ENCODE data around the gene CDC42EP5. TPM values are rescaled to one million over a fixed set of nuclear protein-coding genes. Genes with fewer than 3 reads are reported as not detected.
A peak's percentile ranks its signal among the peaks of the same experiment; 100 is the strongest.
"Not testable (repeated sequence)": the region's sequence is repeated elsewhere in the genome, so short reads cannot be mapped to it uniquely, and the experiment has no call there.

The CDC42EP5 gene, protein sequence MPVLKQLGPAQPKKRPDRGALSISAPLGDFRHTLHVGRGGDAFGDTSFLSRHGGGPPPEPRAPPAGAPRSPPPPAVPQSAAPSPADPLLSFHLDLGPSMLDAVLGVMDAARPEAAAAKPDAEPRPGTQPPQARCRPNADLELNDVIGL
- total RNA-seq (2014; rRNA removed; shearing (Covaris generic)) = 17.2 and 19.1 TPM in 2 replicates

GRCh38 chr19:54473071-54473891 is at the start of gene CDC42EP5:
Gene CDC42EP5 (minus strand): TSS chr19:54473296. CDS start chr19:54465547, 7,749 bp downstream.
- peak; percentile 70 for DNase-seq (ENCODE audit: low spot score)

DNA sequence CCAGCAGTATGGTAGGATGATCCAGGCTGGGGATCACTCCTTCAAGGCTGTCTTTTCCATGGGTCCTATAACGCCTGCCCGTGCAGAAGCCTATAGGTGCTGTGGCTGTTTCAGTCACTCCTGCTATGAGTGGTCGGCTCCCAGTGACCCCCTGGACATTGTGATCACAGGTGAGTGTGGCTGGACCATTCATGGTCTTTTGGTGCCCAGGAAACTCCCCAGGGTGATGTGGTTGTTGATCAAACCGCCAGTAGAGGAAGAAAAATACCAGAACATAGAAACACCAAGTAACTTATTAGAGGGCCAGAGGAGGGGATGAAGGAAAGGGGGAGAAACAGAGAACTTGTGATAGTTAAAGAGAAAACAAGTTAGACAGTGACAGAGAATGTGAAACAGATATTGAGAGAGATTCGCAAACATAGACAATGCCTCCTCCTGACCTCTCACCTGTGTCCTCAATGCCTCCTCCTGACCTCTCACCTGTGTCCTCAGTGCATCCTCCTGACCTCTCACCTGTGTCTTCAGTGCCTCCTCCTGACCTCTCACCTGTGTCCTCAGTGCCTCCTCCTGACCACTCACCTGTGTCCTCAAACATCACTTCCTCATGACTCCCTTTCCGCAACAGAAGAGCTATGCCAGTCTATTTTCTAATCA is 48.9 kb upstream of the CDC42EP5 start:
- no peak for DNase-seq (ENCODE audit: low spot score)

DNA sequence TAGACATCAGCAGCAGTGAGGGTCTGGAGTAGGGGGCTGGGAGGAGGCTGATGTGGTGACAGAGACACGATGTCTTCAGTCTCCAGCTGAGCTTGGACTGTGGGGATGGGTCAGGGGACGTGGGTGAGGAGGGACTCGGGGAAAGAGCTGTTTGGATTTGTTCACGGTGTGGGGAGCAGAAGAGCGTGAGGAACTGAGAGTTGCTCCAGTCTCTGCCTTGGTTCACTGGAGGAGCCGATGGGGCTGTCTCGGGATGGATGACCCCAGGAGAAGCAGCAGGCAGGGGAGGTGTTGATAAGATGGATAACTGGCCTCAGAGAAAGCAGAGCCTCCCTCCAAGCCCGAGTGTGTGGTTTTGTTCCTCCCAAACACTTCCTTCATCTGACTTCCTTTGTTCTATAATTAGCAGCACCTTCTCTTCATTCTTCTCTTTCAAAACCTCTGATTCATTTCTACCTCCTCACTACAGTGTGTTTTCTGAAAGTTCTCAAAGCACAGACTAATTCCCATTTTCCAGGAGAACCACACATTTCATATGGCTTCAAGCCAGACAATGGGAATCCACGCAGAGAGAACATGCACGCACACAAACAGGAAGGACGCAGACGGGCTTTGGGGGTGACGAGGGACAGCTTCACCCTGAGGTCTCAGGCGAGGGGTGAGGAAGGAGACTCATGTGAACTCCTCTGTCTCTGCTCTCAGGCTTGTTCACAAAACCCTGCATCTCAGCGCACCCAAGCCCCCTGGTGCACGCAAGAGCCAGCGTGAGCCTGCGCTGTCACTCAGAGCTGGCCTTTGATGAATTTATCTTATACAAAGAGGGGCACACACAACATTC is 48.1 kb upstream of the CDC42EP5 start:
- peak; percentile 34 for DNase-seq (ENCODE audit: low spot score)

GRCh38 chr19:54518844-54519243 is 45.7 kb upstream of the CDC42EP5 start:
- peak; percentile 92 for DNase-seq (ENCODE audit: low spot score)

DNA sequence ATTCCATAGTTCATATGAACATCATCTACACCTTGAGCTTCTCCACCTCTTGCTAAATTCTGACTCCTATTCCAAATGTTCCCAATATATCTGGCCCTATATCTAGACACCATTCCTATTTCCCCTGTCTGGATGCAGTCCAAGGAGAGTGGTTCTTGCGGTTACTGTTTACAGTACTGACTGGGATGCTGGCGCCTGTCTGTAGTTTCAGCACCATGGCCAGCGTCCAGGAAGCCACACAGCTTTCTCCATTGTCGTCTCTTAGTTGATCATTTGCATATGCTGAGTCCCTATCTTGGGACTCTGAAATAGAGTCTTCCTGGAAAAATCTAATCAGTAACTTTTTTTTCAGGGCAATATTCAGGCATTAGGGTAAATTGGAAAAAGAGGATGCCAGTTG is 44.4 kb upstream of the CDC42EP5 start:
- peak; percentile 92 for DNase-seq (ENCODE audit: low spot score)

DNA sequence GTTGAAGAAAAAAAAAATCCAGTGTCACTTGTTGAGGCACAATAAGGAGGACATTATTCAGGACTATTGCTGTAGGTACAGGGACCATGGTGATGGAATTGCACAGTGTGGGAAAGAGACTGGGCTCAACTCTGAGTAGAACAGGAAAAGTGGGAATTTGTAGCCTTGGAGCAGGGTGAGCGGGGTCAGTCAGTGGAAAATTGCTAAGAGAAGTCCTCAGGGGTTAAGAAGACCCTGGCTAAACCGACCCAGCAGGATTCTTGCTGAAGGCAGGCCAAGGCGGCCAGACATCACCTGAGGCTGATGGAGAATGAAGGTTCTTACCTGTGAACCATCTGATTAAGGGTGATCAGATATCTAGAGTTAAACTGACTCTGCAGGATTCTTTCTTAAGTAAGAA is 42.1 kb upstream of the CDC42EP5 start:
- no peak for DNase-seq (ENCODE audit: low spot score)

GRCh38 chr19:54509200-54509940 is 36.3 kb upstream of the CDC42EP5 start:
- not testable (repeated sequence) for DNase-seq (ENCODE audit: low spot score)

GRCh38 chr19:54508487-54508886 is 35.4 kb upstream of the CDC42EP5 start:
- not testable (repeated sequence) for DNase-seq (ENCODE audit: low spot score)

GRCh38 chr19:54507824-54508223 is 34.7 kb upstream of the CDC42EP5 start:
- DNase-seq (ENCODE audit: low spot score) = peak; percentile 21

GRCh38 chr19:54507038-54507717 is 34.1 kb upstream of the CDC42EP5 start:
- DNase-seq (ENCODE audit: low spot score) = not testable (repeated sequence)

DNA sequence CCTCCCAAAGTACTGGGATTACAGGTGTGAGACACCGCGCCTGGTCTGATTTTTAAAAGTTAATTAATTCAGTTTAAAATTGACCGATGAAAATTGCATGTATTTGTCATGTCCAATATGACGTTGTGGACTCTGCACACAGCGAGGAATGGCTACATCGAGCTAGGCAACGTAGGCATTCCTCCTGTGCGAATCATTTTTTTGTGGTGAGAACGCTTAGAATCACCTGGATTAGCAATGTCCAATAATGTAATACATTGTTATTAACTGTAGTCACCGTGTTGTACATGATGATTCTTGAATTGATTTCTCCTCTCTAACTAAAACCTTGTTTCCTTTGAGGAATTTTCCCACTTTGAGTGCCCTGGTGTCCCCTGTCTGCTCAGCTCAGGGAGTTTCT is 33.0 kb upstream of the CDC42EP5 start:
- no peak for DNase-seq (ENCODE audit: low spot score)

- not testable (repeated sequence) for DNase-seq (ENCODE audit: low spot score)
Measured at GRCh38 chr19:54505542-54505941, 32.4 kb upstream of the CDC42EP5 start.

DNA sequence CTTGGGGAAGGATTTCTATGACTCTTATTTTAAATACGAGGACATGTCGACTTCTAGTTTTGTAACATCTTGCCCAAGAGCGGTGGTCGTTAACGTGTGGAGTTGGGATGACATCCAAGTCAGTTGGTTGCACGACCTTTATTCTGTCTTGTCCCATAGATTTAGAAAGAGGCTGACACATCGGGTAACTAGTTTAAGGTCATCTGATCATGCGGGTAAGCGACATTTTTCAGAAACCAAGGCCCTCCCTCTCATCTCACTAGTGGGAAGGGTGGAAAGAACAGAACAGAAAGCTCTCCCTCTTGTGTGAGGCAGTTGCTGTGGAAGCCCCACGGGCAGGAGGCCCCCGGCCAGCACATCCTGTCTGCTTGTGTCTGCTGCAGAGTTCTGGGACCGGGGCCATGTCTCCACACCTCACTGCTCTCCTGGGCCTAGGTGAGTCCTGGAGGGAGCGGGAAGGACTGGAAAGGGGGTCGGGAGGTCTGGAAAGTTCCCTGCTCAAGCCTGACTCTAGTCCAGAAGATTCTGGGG is 29.5 kb upstream of the CDC42EP5 start, which contains the start of gene LAIR2:
TSS of gene LAIR2 (plus strand) at position 314 of the 531 bp plus-strand sequence. CDS start at position 402, 88 bp downstream.
- DNase-seq (ENCODE audit: low spot score) = no peak

DNA sequence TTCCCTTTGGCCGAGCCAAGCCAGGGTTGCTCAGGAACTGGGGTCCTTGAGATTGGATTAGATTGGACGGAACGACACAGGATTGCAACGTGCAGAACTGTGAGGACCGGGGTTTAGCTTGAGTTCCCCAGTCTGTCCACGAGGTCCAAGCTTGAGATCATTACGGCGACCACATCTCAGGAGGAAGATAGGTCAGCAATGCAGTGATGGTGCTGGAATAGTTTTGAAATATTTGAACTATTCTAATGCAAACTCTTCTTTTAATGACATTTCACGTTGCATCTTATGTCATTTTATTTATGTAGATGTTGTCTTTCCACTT is 25.3 kb upstream of the CDC42EP5 start:
- not testable (repeated sequence) for DNase-seq (ENCODE audit: low spot score)

DNA sequence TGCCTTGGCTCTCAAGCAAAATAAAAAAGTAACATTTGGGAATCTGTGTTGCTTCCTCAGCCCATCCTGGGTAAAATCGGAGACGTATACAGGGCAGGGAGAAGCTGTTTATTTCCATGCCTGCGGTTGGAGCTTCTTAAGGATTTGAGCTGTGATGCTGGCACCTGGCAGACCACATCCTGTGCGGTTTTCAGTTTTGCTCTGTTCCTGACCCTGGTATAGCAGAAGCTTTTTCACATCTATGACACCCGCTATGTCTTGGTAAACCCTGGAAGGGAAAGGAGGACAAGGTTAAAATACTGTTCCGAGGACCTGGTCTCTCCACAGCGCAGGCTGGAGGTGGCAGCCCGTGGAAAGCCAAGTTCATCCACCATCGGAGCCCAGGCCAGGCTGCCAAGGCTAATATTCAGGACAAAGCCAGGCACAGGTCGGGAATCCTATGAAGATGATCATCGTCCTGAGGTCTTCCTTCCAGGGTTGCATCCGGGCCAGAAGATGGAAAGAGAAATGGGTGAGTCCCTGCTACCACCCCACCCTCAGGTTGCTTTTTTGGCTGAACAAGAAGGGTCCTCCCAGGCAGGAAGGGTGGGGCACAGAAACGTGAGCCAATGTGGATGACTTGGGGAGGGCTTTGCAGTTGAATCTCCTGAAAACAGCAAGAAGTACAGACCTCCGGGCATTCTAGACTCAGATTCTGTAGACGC is 24.8 kb upstream of the CDC42EP5 start:
- DNase-seq (ENCODE audit: low spot score) = peak; percentile 43

GRCh38 chr19:54495284-54495683 is 22.2 kb upstream of the CDC42EP5 start:
- not testable (repeated sequence) for DNase-seq (ENCODE audit: low spot score)

GRCh38 chr19:54493967-54494585 is 21.0 kb upstream of the CDC42EP5 start:
- DNase-seq (ENCODE audit: low spot score) = no peak

- DNase-seq (ENCODE audit: low spot score) = not testable (repeated sequence)
Measured at GRCh38 chr19:54493056-54493455, 20.0 kb upstream of the CDC42EP5 start.

GRCh38 chr19:54492568-54492967 is 19.5 kb upstream of the CDC42EP5 start:
- no peak for DNase-seq (ENCODE audit: low spot score)
